ENCODE results near the gene PLK1.
"Not testable (repeated sequence)": the region's sequence is repeated elsewhere in the genome, so short reads cannot be mapped to it uniquely, and the experiment has no call there.

Gene PLK1

GRCh38 chr16:23710504-23710903, 31.8 kb downstream of the PLK1 start:
- DNase-seq (ENCODE audit: low spot score) = no peak

- no peak for DNase-seq (ENCODE audit: low spot score)
Measured at GRCh38 chr16:23711785-23712184, 33.1 kb downstream of the PLK1 start.

- no peak for DNase-seq (ENCODE audit: low spot score)
Measured at GRCh38 chr16:23712976-23713375, 34.3 kb downstream of the PLK1 start, which contains the start of gene ERN2. Gene ERN2 (minus strand): TSS chr16:23713222. CDS start chr16:23713187, 35 bp downstream.

- DNase-seq (ENCODE audit: low spot score) = no peak
Measured at GRCh38 chr16:23716484-23716883, 37.8 kb downstream of the PLK1 start.

GRCh38 chr16:23722613-23723240, 44.0 kb downstream of the PLK1 start:
- DNase-seq (ENCODE audit: low spot score) = not testable (repeated sequence)

GRCh38 chr16:23724096-23724784, 45.6 kb downstream of the PLK1 start:
- DNase-seq (ENCODE audit: low spot score) = no peak

- DNase-seq (ENCODE audit: low spot score) = no peak
Measured at GRCh38 chr16:23724785-23725131, 46.1 kb downstream of the PLK1 start.

GRCh38 chr16:23726710-23727109, 48.0 kb downstream of the PLK1 start:
- no peak for DNase-seq (ENCODE audit: low spot score)

- no peak for DNase-seq (ENCODE audit: low spot score)
Measured at GRCh38 chr16:23728112-23728477, 49.4 kb downstream of the PLK1 start.

- DNase-seq (ENCODE audit: low spot score) = no peak
Measured at GRCh38 chr16:23729503-23730424, 51.1 kb downstream of the PLK1 start.

GRCh38 chr16:23734176-23734893, 55.6 kb downstream of the PLK1 start:
- DNase-seq (ENCODE audit: low spot score) = no peak

- not testable (repeated sequence) for DNase-seq (ENCODE audit: low spot score)
Measured at GRCh38 chr16:23737423-23738028, 58.8 kb downstream of the PLK1 start.

- no peak for DNase-seq (ENCODE audit: low spot score)
Measured at GRCh38 chr16:23739516-23739915, 60.8 kb downstream of the PLK1 start.
